ENCODE measurements around the gene ADIRF. TPM values are rescaled to one million over a fixed set of nuclear protein-coding genes. Genes with fewer than 3 reads are reported as not detected.
"Not testable (repeated sequence)": the region's sequence is repeated elsewhere in the genome, so short reads cannot be mapped to it uniquely, and the experiment has no call there.

ADIRF gene
- total RNA-seq, 2 experiments from 2014 or later, result not detected

- Histone ChIP-seq H3K4me3 (ENCODE audit: low read depth, low read length, poor library complexity, severe bottlenecking) (no peak overlapping the region), H4K20me1 (ENCODE audit: insufficient read depth, low read length) (no peaks in the 10 kb centered on the region), H3K27ac (ENCODE audit: low read depth, low read length, poor library complexity, severe bottlenecking) (no peak overlapping the region), H3K9me2 (ENCODE audit: insufficient read depth, low read length) (no peaks in the 10 kb centered on the region), H2AFZ (ENCODE audit: low read length) (no peak overlapping the region), H3K79me2 (ENCODE audit: insufficient read depth, low read depth, low read length) (no peaks in the 10 kb centered on the region), H3K9me3 (ENCODE audit: low read length) (no peaks in the 10 kb centered on the region), H3K4me1 (ENCODE audit: insufficient read depth, low read length, poor library complexity, severe bottlenecking) (no peaks in the 10 kb centered on the region), H3K4me2 (ENCODE audit: low read length) (no peak overlapping the region), H3K36me3 (ENCODE audit: insufficient read depth, low read length) (no peaks in the 10 kb centered on the region)
- CTCF ChIA-PET (ENCODE audit: unreplicated experiment), result no interaction called here
- no peak for TF ChIP-seq EZH2phosphoT487 (IDR thresholded peaks at IDR 0.05; ENCODE audit: borderline replicate concordance, low read depth, low read length)
- no peak for TF ChIP-seq CTCF (conservative IDR thresholded peaks at IDR 0.05; ENCODE audit: low read length)
- intact Hi-C loops (cut with micrococcal nuclease; ENCODE audit: unreplicated experiment), result no loop called here
- DNase-seq (ENCODE audit: low spot score), result no peak
- BruUV-seq (replicated peaks), result no TSS peak
- POLR2A ChIA-PET, result interaction anchor here (0.6 kb wide), 1 partner anchor 40 kb away, joined by 4 read pairs; no protein-coding TSS in a partner anchor
Observed at GRCh38 chr10:86988520-86988919, 20.2 kb downstream of the ADIRF start.

- H3K4me2 ChIP-seq (ENCODE audit: low read length); H3K36me3 ChIP-seq (ENCODE audit: insufficient read depth, low read length); H3K4me3 ChIP-seq (ENCODE audit: low read depth, low read length, poor library complexity, severe bottlenecking); H3K79me2 ChIP-seq (ENCODE audit: insufficient read depth, low read depth, low read length); DNase-seq (ENCODE audit: low spot score); H3K4me1 ChIP-seq (ENCODE audit: insufficient read depth, low read length, poor library complexity, severe bottlenecking); H4K20me1 ChIP-seq (ENCODE audit: insufficient read depth, low read length); BruUV-seq (replicated peaks); H3K9me3 ChIP-seq (ENCODE audit: low read length); CTCF ChIA-PET (ENCODE audit: unreplicated experiment); POLR2A ChIA-PET; H2AFZ ChIP-seq (ENCODE audit: low read length); intact Hi-C loops (cut with micrococcal nuclease; ENCODE audit: unreplicated experiment); H3K27ac ChIP-seq (ENCODE audit: low read depth, low read length, poor library complexity, severe bottlenecking); H3K9me2 ChIP-seq (ENCODE audit: insufficient read depth, low read length): not testable (repeated sequence)
Observed at GRCh38 chr10:86991362-86991761, 23.1 kb downstream of the ADIRF start.

GRCh38 chr10:86992456-86992855 is 24.2 kb downstream of the ADIRF start:
- Histone ChIP-seq H4K20me1 (ENCODE audit: insufficient read depth, low read length) (no peaks in the 10 kb centered on the region), H3K9me3 (ENCODE audit: low read length) (no peaks in the 10 kb centered on the region), H3K9me2 (ENCODE audit: insufficient read depth, low read length) (no peaks in the 10 kb centered on the region), H3K4me2 (ENCODE audit: low read length) (no peak overlapping the region), H3K36me3 (ENCODE audit: insufficient read depth, low read length) (no peaks in the 10 kb centered on the region), H2AFZ (ENCODE audit: low read length) (no peak overlapping the region), H3K4me1 (ENCODE audit: insufficient read depth, low read length, poor library complexity, severe bottlenecking) (no peaks in the 10 kb centered on the region), H3K27ac (ENCODE audit: low read depth, low read length, poor library complexity, severe bottlenecking) (no peak overlapping the region), H3K79me2 (ENCODE audit: insufficient read depth, low read depth, low read length) (no peaks in the 10 kb centered on the region), H3K4me3 (ENCODE audit: low read depth, low read length, poor library complexity, severe bottlenecking) (no peak overlapping the region)
- CTCF ChIA-PET (ENCODE audit: unreplicated experiment), result no interaction called here
- POLR2A ChIA-PET, result no interaction called here
- intact Hi-C loops (cut with micrococcal nuclease; ENCODE audit: unreplicated experiment), result no loop called here
- TF ChIP-seq EZH2phosphoT487 (IDR thresholded peaks at IDR 0.05; ENCODE audit: borderline replicate concordance, low read depth, low read length), result no peak
- no peak for DNase-seq (ENCODE audit: low spot score)
- BruUV-seq (replicated peaks), result no TSS peak

GRCh38 chr10:86992929-86993328 is 24.6 kb downstream of the ADIRF start:
- ChIA-PET CTCF (ENCODE audit: unreplicated experiment) (no interaction called here), POLR2A (no interaction called here)
- no peak overlapping the region for H3K4me3 ChIP-seq (ENCODE audit: low read depth, low read length, poor library complexity, severe bottlenecking)
- no peaks in the 10 kb centered on the region for H3K36me3 ChIP-seq (ENCODE audit: insufficient read depth, low read length)
- intact Hi-C loops (cut with micrococcal nuclease; ENCODE audit: unreplicated experiment), result no loop called here
- H3K4me1 ChIP-seq (ENCODE audit: insufficient read depth, low read length, poor library complexity, severe bottlenecking), result no peaks in the 10 kb centered on the region
- no peaks in the 10 kb centered on the region for H3K9me2 ChIP-seq (ENCODE audit: insufficient read depth, low read length)
- H3K9me3 ChIP-seq (ENCODE audit: low read length), result no peaks in the 10 kb centered on the region
- no peak overlapping the region for H3K4me2 ChIP-seq (ENCODE audit: low read length)
- DNase-seq (ENCODE audit: low spot score), result no peak
- no peak overlapping the region for H3K27ac ChIP-seq (ENCODE audit: low read depth, low read length, poor library complexity, severe bottlenecking)
- no peak for TF ChIP-seq CTCF (conservative IDR thresholded peaks at IDR 0.05; ENCODE audit: low read length)
- no peak for TF ChIP-seq EZH2phosphoT487 (IDR thresholded peaks at IDR 0.05; ENCODE audit: borderline replicate concordance, low read depth, low read length)
- H3K79me2 ChIP-seq (ENCODE audit: insufficient read depth, low read depth, low read length), result no peaks in the 10 kb centered on the region
- no peak overlapping the region for H2AFZ ChIP-seq (ENCODE audit: low read length)
- BruUV-seq (replicated peaks), result no TSS peak
- H4K20me1 ChIP-seq (ENCODE audit: insufficient read depth, low read length), result no peaks in the 10 kb centered on the region

GRCh38 chr10:86999802-87000403 is 31.6 kb downstream of the ADIRF start:
- H3K27ac ChIP-seq (ENCODE audit: low read depth, low read length, poor library complexity, severe bottlenecking); intact Hi-C loops (cut with micrococcal nuclease; ENCODE audit: unreplicated experiment); POLR2A ChIA-PET; H3K36me3 ChIP-seq (ENCODE audit: insufficient read depth, low read length); H3K79me2 ChIP-seq (ENCODE audit: insufficient read depth, low read depth, low read length); H3K9me3 ChIP-seq (ENCODE audit: low read length); BruUV-seq (replicated peaks); DNase-seq (ENCODE audit: low spot score); CTCF ChIA-PET (ENCODE audit: unreplicated experiment); H3K9me2 ChIP-seq (ENCODE audit: insufficient read depth, low read length); H3K4me1 ChIP-seq (ENCODE audit: insufficient read depth, low read length, poor library complexity, severe bottlenecking); H4K20me1 ChIP-seq (ENCODE audit: insufficient read depth, low read length); H3K4me3 ChIP-seq (ENCODE audit: low read depth, low read length, poor library complexity, severe bottlenecking); H3K4me2 ChIP-seq (ENCODE audit: low read length); H2AFZ ChIP-seq (ENCODE audit: low read length): not testable (repeated sequence)
